ENCODE results near the gene FBXL16. TPM values are rescaled to one million over a fixed set of nuclear protein-coding genes. Genes with fewer than 3 reads are reported as not detected.

FBXL16 gene
- total and polyA plus RNA-seq, 9 of the 15 experiments (the other 6 are each of a cell fraction or from before 2014, with no cell fraction given), result 0.21 to 8.2 (median 1.7) TPM

DNA sequence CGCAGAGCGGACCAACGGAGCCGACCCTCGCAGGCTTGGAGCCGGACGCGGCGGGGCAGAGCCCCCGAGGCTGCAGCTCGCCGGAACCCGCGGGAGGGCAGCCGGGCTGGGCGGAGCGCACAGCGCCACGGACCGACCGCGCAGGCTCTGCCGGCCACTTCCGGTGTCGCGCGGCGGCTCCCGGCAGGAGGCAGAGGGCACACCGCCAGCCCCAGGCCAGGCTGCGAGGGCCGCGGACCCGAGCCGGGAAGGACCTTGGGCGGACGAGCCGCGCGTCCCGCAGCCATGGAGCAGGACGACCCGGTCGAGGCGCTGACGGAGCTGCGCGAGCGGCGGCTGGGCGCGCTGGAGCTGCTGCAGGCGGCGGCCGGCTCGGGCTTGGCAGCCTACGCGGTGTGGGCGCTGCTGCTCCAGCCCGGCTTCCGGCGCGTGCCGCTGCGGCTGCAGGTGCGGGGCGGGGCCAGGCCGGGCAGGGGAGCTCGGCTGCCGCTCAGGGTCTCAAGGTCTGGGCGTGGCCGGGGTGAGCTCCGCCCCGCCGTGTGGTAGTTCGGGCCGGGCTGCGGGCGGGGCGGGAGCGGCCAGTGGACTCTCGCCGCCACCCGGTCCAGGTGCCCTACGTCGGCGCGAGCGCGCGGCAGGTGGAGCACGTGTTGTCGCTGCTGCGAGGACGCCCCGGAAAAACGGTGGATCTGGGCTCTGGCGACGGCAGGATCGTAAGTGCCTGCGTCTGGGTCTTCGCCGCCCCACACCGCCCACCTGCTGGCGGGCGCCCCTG is 15.6 kb upstream of the FBXL16 start, which contains the start of gene ANTKMT (continued):
- TF ChIP-seq, protein P1, sequence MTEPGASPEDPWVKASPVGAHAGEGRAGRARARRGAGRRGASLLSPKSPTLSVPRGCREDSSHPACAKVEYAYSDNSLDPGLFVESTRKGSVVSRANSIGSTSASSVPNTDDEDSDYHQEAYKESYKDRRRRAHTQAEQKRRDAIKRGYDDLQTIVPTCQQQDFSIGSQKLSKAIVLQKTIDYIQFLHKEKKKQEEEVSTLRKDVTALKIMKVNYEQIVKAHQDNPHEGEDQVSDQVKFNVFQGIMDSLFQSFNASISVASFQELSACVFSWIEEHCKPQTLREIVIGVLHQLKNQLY (CRISPR knock-in tag; conservative IDR thresholded peaks at IDR 0.05), result 0 out of 4 replicates have a peak, but pooled peaks have one; percentile 50 to 57
- TF ChIP-seq ARHGAP35 (IDR thresholded peaks at IDR 0.05; ENCODE audit: partially characterized antibody), result no peak
- TF ChIP-seq, protein P2, sequence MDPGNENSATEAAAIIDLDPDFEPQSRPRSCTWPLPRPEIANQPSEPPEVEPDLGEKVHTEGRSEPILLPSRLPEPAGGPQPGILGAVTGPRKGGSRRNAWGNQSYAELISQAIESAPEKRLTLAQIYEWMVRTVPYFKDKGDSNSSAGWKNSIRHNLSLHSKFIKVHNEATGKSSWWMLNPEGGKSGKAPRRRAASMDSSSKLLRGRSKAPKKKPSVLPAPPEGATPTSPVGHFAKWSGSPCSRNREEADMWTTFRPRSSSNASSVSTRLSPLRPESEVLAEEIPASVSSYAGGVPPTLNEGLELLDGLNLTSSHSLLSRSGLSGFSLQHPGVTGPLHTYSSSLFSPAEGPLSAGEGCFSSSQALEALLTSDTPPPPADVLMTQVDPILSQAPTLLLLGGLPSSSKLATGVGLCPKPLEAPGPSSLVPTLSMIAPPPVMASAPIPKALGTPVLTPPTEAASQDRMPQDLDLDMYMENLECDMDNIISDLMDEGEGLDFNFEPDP (CRISPR knock-in tag; IDR thresholded peaks at IDR 0.05), result no peak
- TF ChIP-seq, protein P3, sequence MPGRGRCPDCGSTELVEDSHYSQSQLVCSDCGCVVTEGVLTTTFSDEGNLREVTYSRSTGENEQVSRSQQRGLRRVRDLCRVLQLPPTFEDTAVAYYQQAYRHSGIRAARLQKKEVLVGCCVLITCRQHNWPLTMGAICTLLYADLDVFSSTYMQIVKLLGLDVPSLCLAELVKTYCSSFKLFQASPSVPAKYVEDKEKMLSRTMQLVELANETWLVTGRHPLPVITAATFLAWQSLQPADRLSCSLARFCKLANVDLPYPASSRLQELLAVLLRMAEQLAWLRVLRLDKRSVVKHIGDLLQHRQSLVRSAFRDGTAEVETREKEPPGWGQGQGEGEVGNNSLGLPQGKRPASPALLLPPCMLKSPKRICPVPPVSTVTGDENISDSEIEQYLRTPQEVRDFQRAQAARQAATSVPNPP (IDR thresholded peaks at IDR 0.05; ENCODE audit: borderline replicate concordance, insufficient read depth, insufficient read length), result no peak
- TF ChIP-seq PTTG1 (tag; IDR thresholded peaks at IDR 0.05; ENCODE audit: low read depth), result no peak
- peak; percentile 80; the same call in 1 of the 2 replicates for TF ChIP-seq NR2C2 (CRISPR knock-in tag; IDR thresholded peaks at IDR 0.05)
- TF ChIP-seq NR2C2 (tag; IDR thresholded peaks at IDR 0.05), result peak; percentile 89
- no peak; a peak in 1 of 4 replicates for TF ChIP-seq TBL1XR1 (IDR thresholded peaks at IDR 0.05; ENCODE audit: low read length in 2 of 2)
- TF ChIP-seq HDGF (IDR thresholded peaks at IDR 0.05), result no peak
- no peak for TF ChIP-seq CBFB (CRISPR knock-in tag; IDR thresholded peaks at IDR 0.05)
- 0 out of 2 replicates have a peak, but pooled peaks have one; percentile 17 for TF ChIP-seq IRF2 (CRISPR knock-in tag; IDR thresholded peaks at IDR 0.05)
- peak; percentile 42 for TF ChIP-seq FIP1L1 (IDR thresholded peaks at IDR 0.05; ENCODE audit: low read depth, low read length, poor library complexity, severe bottlenecking)
- TF ChIP-seq RFX7 (CRISPR knock-in tag; IDR thresholded peaks at IDR 0.05), result no peak
- no peak for TF ChIP-seq CSDE1 (IDR thresholded peaks at IDR 0.05)
- TF ChIP-seq, protein P4, sequence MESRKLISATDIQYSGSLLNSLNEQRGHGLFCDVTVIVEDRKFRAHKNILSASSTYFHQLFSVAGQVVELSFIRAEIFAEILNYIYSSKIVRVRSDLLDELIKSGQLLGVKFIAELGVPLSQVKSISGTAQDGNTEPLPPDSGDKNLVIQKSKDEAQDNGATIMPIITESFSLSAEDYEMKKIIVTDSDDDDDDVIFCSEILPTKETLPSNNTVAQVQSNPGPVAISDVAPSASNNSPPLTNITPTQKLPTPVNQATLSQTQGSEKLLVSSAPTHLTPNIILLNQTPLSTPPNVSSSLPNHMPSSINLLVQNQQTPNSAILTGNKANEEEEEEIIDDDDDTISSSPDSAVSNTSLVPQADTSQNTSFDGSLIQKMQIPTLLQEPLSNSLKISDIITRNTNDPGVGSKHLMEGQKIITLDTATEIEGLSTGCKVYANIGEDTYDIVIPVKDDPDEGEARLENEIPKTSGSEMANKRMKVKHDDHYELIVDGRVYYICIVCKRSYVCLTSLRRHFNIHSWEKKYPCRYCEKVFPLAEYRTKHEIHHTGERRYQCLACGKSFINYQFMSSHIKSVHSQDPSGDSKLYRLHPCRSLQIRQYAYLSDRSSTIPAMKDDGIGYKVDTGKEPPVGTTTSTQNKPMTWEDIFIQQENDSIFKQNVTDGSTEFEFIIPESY (CRISPR knock-in tag; IDR thresholded peaks at IDR 0.05), result no peak; the same call in 1 of the 2 replicates
- no peak for TF ChIP-seq XRCC3 (IDR thresholded peaks at IDR 0.05)
- TF ChIP-seq CHD4 (IDR thresholded peaks at IDR 0.05; ENCODE audit: insufficient read depth, insufficient replicate concordance, low read depth, low read length, poor library complexity, severe bottlenecking), result no peak
- no peak for TF ChIP-seq RHOXF2B (CRISPR knock-in tag; conservative IDR thresholded peaks at IDR 0.05)
- TF ChIP-seq ZC3H4 (CRISPR knock-in tag; IDR thresholded peaks at IDR 0.05; ENCODE audit: borderline replicate concordance), result 0 out of 2 replicates have a peak, but pooled peaks have one; percentile 59
- no peak for TF ChIP-seq DDX20 (tag; IDR thresholded peaks at IDR 0.05; ENCODE audit: low read depth)
- TF ChIP-seq ZNF253 (CRISPR knock-in tag; conservative IDR thresholded peaks at IDR 0.05), result no peak
- no peak for TF ChIP-seq KLF10 (CRISPR knock-in tag; IDR thresholded peaks at IDR 0.05)
- no peak; the same call in none of the 2 replicates for TF ChIP-seq SMAD4 (CRISPR knock-in tag; conservative IDR thresholded peaks at IDR 0.05)
- no peak for TF ChIP-seq HNRNPH1 (optimal IDR thresholded peaks at IDR 0.05; ENCODE audit: low read depth, low read length)

Data from K562 (cell line).